ENCODE results near the gene LRRN3.

DNA sequence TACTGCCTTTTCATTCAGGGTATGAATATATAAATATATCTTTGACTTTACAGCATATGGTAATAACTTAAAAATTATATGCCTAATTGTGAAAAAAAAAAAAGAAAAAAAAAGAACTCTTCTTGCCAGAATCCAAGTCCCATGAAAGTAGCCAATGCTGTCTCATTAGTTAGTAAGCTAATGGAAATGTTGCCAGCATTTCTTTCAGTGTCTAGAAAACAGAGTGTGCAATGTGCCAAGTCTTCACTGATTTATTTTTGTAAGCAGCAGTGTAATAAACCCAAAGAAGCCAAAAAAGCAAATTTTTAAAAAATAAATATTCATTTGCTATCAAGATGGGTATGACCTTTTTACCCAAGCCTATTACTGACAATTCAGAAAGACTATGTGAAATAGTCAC lies 31.1 kb upstream of the LRRN3 start:
- TF ChIP-seq, protein P1, sequence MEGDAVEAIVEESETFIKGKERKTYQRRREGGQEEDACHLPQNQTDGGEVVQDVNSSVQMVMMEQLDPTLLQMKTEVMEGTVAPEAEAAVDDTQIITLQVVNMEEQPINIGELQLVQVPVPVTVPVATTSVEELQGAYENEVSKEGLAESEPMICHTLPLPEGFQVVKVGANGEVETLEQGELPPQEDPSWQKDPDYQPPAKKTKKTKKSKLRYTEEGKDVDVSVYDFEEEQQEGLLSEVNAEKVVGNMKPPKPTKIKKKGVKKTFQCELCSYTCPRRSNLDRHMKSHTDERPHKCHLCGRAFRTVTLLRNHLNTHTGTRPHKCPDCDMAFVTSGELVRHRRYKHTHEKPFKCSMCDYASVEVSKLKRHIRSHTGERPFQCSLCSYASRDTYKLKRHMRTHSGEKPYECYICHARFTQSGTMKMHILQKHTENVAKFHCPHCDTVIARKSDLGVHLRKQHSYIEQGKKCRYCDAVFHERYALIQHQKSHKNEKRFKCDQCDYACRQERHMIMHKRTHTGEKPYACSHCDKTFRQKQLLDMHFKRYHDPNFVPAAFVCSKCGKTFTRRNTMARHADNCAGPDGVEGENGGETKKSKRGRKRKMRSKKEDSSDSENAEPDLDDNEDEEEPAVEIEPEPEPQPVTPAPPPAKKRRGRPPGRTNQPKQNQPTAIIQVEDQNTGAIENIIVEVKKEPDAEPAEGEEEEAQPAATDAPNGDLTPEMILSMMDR (conservative IDR thresholded peaks at IDR 0.05; ENCODE audit: low read depth, low read length) = no peak
- TF ChIP-seq EZH2phosphoT487 (IDR thresholded peaks at IDR 0.05; ENCODE audit: borderline replicate concordance, low read length) = no peak
- no peak for TF ChIP-seq EZH2 (IDR thresholded peaks at IDR 0.05; ENCODE audit: low read length, unreplicated experiment)

Measured in PC-3 (cell line).